ENCODE data around the gene CRYAB. TPM values are rescaled to one million over a fixed set of nuclear protein-coding genes. Genes with fewer than 3 reads are reported as not detected.

Gene CRYAB
- total and polyA plus RNA-seq, 4 experiments from 2014 or later, result not detected

GRCh38 chr11:111925953-111926352 lies 14.4 kb upstream of the CRYAB start:
- peaks cover 5 to 19% (median 14%) of the 10 kb centered on the region in 4 donors for H3K4me1 Mint-ChIP-seq
- no peaks in the 10 kb centered on the region for H3K36me3 Mint-ChIP-seq
- H3K9me3 Mint-ChIP-seq, result no peaks in the 10 kb centered on the region
- peak overlapping the region in 7 of 8 donors; percentile 11 to 87 (median 62) for H3K4me3 Mint-ChIP-seq
- Histone ChIP-seq H3K27ac (ENCODE audit: low read depth, low read length) (no peak overlapping the region), H3K27me3 (ENCODE audit: insufficient read depth, low read length) (no peaks in the 10 kb centered on the region), H3K9me3 (ENCODE audit: control insufficient read depth in 1 of 2, low read length in 2 of 2) (no peaks in the 10 kb centered on the region), H3K36me3 (ENCODE audit: insufficient read depth, low read length) (no peaks in the 10 kb centered on the region), H3K4me1 (ENCODE audit: insufficient read depth, low read length) (peaks cover 14% of the 10 kb centered on the region), H3K4me3 (ENCODE audit: low read length in 2 of 2) (no peak overlapping the region)
- intact Hi-C loops (cut with micrococcal nuclease), result loop anchor here (1.0 to 5.0 kb wide), 8 partner anchors 47 to 355 kb away; partner anchors contain the start of genes CFAP68, DLAT, FDXACB1 and NKAPD1
- ChIA-PET POLR2A (ENCODE audit: partially characterized antibody) (interaction anchor here (1.3 to 3.0 kb wide), 10 partner anchors 8 to 1388 kb away, joined by 5 to 36 read pairs (median 9); partner anchors contain the start of genes ALG9, C11orf52, CFAP68 and DIXDC1), CTCF (ENCODE audit: partially characterized antibody) (interaction anchor here (1.0 to 3.3 kb wide), 10 partner anchors 8 to 322 kb away, joined by 3 to 34 read pairs (median 8); partner anchors contain the start of genes ALG9, DIXDC1 and FDXACB1)
- H3K27ac Mint-ChIP-seq, result peak overlapping the region; percentile 42 to 97 (median 91)
- DNase-seq, result no peak
- H3K27me3 Mint-ChIP-seq, result peaks cover 0 to 2% of the 10 kb centered on the region in 2 donors

GRCh38 chr11:111923951-111924350 lies 12.4 kb upstream of the CRYAB start:
- Histone ChIP-seq H3K4me3 (ENCODE audit: low read length in 2 of 2) (no peak overlapping the region), H3K27ac (ENCODE audit: low read depth, low read length) (no peak overlapping the region), H3K27me3 (ENCODE audit: insufficient read depth, low read length) (no peaks in the 10 kb centered on the region), H3K36me3 (ENCODE audit: insufficient read depth, low read length) (no peaks in the 10 kb centered on the region), H3K4me1 (ENCODE audit: insufficient read depth, low read length) (peaks cover 14% of the 10 kb centered on the region), H3K9me3 (ENCODE audit: control insufficient read depth in 1 of 2, low read length in 2 of 2) (no peaks in the 10 kb centered on the region)
- Mint-ChIP-seq H3K27ac (no peak overlapping the region), H3K4me1 (peaks cover 5 to 19% (median 14%) of the 10 kb centered on the region in 4 donors), H3K4me3 (no peak overlapping the region), H3K9me3 (no peaks in the 10 kb centered on the region), H3K27me3 (peaks cover 3 to 8% of the 10 kb centered on the region in 2 donors), H3K36me3 (no peaks in the 10 kb centered on the region)
- DNase-seq, result no peak
- ChIA-PET POLR2A (ENCODE audit: partially characterized antibody) (no interaction called here), CTCF (ENCODE audit: partially characterized antibody) (no interaction called here)
- intact Hi-C loops (cut with micrococcal nuclease), result no loop called here

GRCh38 chr11:111923351-111923788 lies 11.8 kb upstream of the CRYAB start:
- no peaks in the 10 kb centered on the region for H3K36me3 ChIP-seq (ENCODE audit: insufficient read depth, low read length)
- no peak for DNase-seq
- intact Hi-C loops (cut with micrococcal nuclease), result no loop called here
- peaks cover 14% of the 10 kb centered on the region for H3K4me1 ChIP-seq (ENCODE audit: insufficient read depth, low read length)
- POLR2A ChIA-PET (ENCODE audit: partially characterized antibody), result no interaction called here
- Mint-ChIP-seq H3K36me3 (no peaks in the 10 kb centered on the region), H3K27me3 (peaks cover 3 to 8% of the 10 kb centered on the region in 2 donors), H3K4me1 (peaks cover 5 to 19% (median 14%) of the 10 kb centered on the region in 4 donors), H3K9me3 (no peaks in the 10 kb centered on the region), H3K4me3 (no peak overlapping the region), H3K27ac (no peak overlapping the region)
- no peaks in the 10 kb centered on the region for H3K27me3 ChIP-seq (ENCODE audit: insufficient read depth, low read length)
- CTCF ChIA-PET (ENCODE audit: partially characterized antibody), result no interaction called here
- H3K9me3 ChIP-seq (ENCODE audit: control insufficient read depth in 1 of 2, low read length in 2 of 2), result no peaks in the 10 kb centered on the region
- no peak overlapping the region for H3K4me3 ChIP-seq (ENCODE audit: low read length in 2 of 2)
- H3K27ac ChIP-seq (ENCODE audit: low read depth, low read length), result no peak overlapping the region

- peaks cover 14% of the 10 kb centered on the region for H3K4me1 ChIP-seq (ENCODE audit: insufficient read depth, low read length)
- CTCF ChIA-PET (ENCODE audit: partially characterized antibody), result no interaction called here
- Mint-ChIP-seq H3K27me3 (peaks cover 8% of the 10 kb centered on the region in 2 donors), H3K4me3 (no peak overlapping the region), H3K27ac (no peak overlapping the region), H3K4me1 (peaks cover 5 to 19% (median 14%) of the 10 kb centered on the region in 4 donors), H3K36me3 (no peaks in the 10 kb centered on the region), H3K9me3 (no peaks in the 10 kb centered on the region)
- no peaks in the 10 kb centered on the region for H3K27me3 ChIP-seq (ENCODE audit: insufficient read depth, low read length)
- intact Hi-C loops (cut with micrococcal nuclease), result no loop called here
- no peak overlapping the region for H3K27ac ChIP-seq (ENCODE audit: low read depth, low read length)
- H3K36me3 ChIP-seq (ENCODE audit: insufficient read depth, low read length), result no peaks in the 10 kb centered on the region
- no peaks in the 10 kb centered on the region for H3K9me3 ChIP-seq (ENCODE audit: control insufficient read depth in 1 of 2, low read length in 2 of 2)
- POLR2A ChIA-PET (ENCODE audit: partially characterized antibody), result no interaction called here
- no peak for DNase-seq
- H3K4me3 ChIP-seq (ENCODE audit: low read length in 2 of 2), result no peak overlapping the region
Measured at GRCh38 chr11:111922803-111923202, 11.2 kb upstream of the CRYAB start.

- CTCF ChIA-PET (ENCODE audit: partially characterized antibody), result no interaction called here
Measured at GRCh38 chr11:111921541-111922230, 10.1 kb upstream of the CRYAB start.

GRCh38 chr11:111920908-111921307 lies 9.3 kb upstream of the CRYAB start:
- POLR2A ChIA-PET (ENCODE audit: partially characterized antibody), result no interaction called here
- Histone ChIP-seq H3K27me3 (ENCODE audit: insufficient read depth, low read length) (no peaks in the 10 kb centered on the region), H3K36me3 (ENCODE audit: insufficient read depth, low read length) (no peaks in the 10 kb centered on the region), H3K4me3 (ENCODE audit: low read length in 2 of 2) (no peak overlapping the region), H3K4me1 (ENCODE audit: insufficient read depth, low read length) (peaks cover under 1% of the 10 kb centered on the region), H3K9me3 (ENCODE audit: control insufficient read depth in 1 of 2, low read length in 2 of 2) (no peaks in the 10 kb centered on the region), H3K27ac (ENCODE audit: low read depth, low read length) (no peak overlapping the region)
- CTCF ChIA-PET (ENCODE audit: partially characterized antibody), result no interaction called here
- H3K27ac Mint-ChIP-seq, result no peak overlapping the region
- H3K27me3 Mint-ChIP-seq, result peaks cover 14 to 20% of the 10 kb centered on the region in 2 donors
- no peak overlapping the region for H3K4me3 Mint-ChIP-seq
- peaks cover 3% of the 10 kb centered on the region in 4 donors for H3K4me1 Mint-ChIP-seq
- H3K9me3 Mint-ChIP-seq, result no peaks in the 10 kb centered on the region
- no peaks in the 10 kb centered on the region for H3K36me3 Mint-ChIP-seq
- intact Hi-C loops (cut with micrococcal nuclease), result no loop called here
- no peak for DNase-seq

More at GRCh38 chr11:111921541-111922230, 10.1 kb upstream of the CRYAB start:
- H3K27ac Mint-ChIP-seq, result no peak overlapping the region
- no peaks in the 10 kb centered on the region for H3K36me3 ChIP-seq (ENCODE audit: insufficient read depth, low read length)
- H3K27ac ChIP-seq (ENCODE audit: low read depth, low read length), result no peak overlapping the region
- no peak for DNase-seq
- peaks cover 3 to 11% (median 9%) of the 10 kb centered on the region in 4 donors for H3K4me1 Mint-ChIP-seq
- no peaks in the 10 kb centered on the region for H3K9me3 ChIP-seq (ENCODE audit: control insufficient read depth in 1 of 2, low read length in 2 of 2)
- intact Hi-C loops (cut with micrococcal nuclease), result no loop called here
- H3K4me3 Mint-ChIP-seq, result no peak overlapping the region
- POLR2A ChIA-PET (ENCODE audit: partially characterized antibody), result no interaction called here
- no peak overlapping the region for H3K4me3 ChIP-seq (ENCODE audit: low read length in 2 of 2)
- no peaks in the 10 kb centered on the region for H3K36me3 Mint-ChIP-seq
- no peaks in the 10 kb centered on the region for H3K9me3 Mint-ChIP-seq
- no peaks in the 10 kb centered on the region for H3K27me3 ChIP-seq (ENCODE audit: insufficient read depth, low read length)
- H3K27me3 Mint-ChIP-seq, result peaks cover 8 to 14% of the 10 kb centered on the region in 2 donors
- peaks cover 8% of the 10 kb centered on the region for H3K4me1 ChIP-seq (ENCODE audit: insufficient read depth, low read length)

- H3K36me3 Mint-ChIP-seq, result no peaks in the 10 kb centered on the region
- DNase-seq, result no peak
- POLR2A ChIA-PET (ENCODE audit: partially characterized antibody), result interaction anchor here (1.7 kb wide), 1 partner anchor 8 kb away, joined by 5 read pairs; no protein-coding TSS in a partner anchor
- H3K9me3 Mint-ChIP-seq, result no peaks in the 10 kb centered on the region
- peak within 1 kb of the TSS in 2 of 7 donors; percentile 2 to 17 for H3K27ac Mint-ChIP-seq
- H3K27me3 Mint-ChIP-seq, result peaks cover 26 to 35% of the 10 kb centered on the region in 2 donors
- peaks cover 5% of the 10 kb centered on the region for H3K27me3 ChIP-seq (ENCODE audit: insufficient read depth, low read length)
- H3K27ac ChIP-seq (ENCODE audit: low read depth, low read length), result no peak within 1 kb of the TSS
- intact Hi-C loops (cut with micrococcal nuclease), result no loop called here
- no peaks in the 10 kb centered on the region for H3K4me1 Mint-ChIP-seq
- peak within 1 kb of the TSS in 1 of 8 donors; percentile 26 for H3K4me3 Mint-ChIP-seq
- no peaks in the 10 kb centered on the region for H3K36me3 ChIP-seq (ENCODE audit: insufficient read depth, low read length)
- H3K4me3 ChIP-seq (ENCODE audit: low read length in 2 of 2), result no peak within 1 kb of the TSS
- CTCF ChIA-PET (ENCODE audit: partially characterized antibody), result interaction anchor here (0.9 to 1.0 kb wide), 2 partner anchors 8 to 76 kb away, joined by 3 to 5 read pairs; no protein-coding TSS in a partner anchor
- no peaks in the 10 kb centered on the region for H3K9me3 ChIP-seq (ENCODE audit: control insufficient read depth in 1 of 2, low read length in 2 of 2)
- no peaks in the 10 kb centered on the region for H3K4me1 ChIP-seq (ENCODE audit: insufficient read depth, low read length)
Measured at GRCh38 chr11:111918390-111919256, 7.1 kb upstream of the CRYAB start, which contains the start of gene C11orf52. Gene C11orf52, plus strand, starts transcription at chr11:111918913. Its CDS starts 60 bp downstream, at chr11:111918973.

All from CD4-positive, alpha-beta memory T cell (primary cell).